H1 (cell line): ENCODE measurements around the gene ALOX5. TPM values are rescaled to one million over a fixed set of nuclear protein-coding genes. Genes with fewer than 3 reads are reported as not detected.
"Not testable (repeated sequence)": the region's sequence is repeated elsewhere in the genome, so short reads cannot be mapped to it uniquely, and the experiment has no call there.

ENCODE experiments used
- CTCF ChIA-PET: fragments of 300-600 bp; sonication (Branson Sonifier 250); formaldehyde crosslinking; loops from one replicate; lab custom pipeline; 2021; ENCODE audit not compliant: partially characterized antibody; lab: Charles Lee
- POLR2A ChIA-PET: fragments of 300-600 bp; sonication (Branson Sonifier 250); formaldehyde crosslinking; loops from one replicate; lab custom pipeline; 2021; ENCODE audit warnings: inconsistent platforms; ENCODE audit not compliant: partially characterized antibody; lab: Charles Lee
- DNase-seq, 2 experiments: peaks; one replicate each; pipeline versions ENCODE4 v3.0.0 to v3.0.0-alpha.2; 2010 to 2022; ENCODE audit warnings: low spot score in 2 of 2, low read depth in 1 of 2, mixed read lengths in 1 of 2
- FAIRE-seq: peaks from 2 replicates; lab custom pipeline; 2011; peaks lifted over from hg19 to GRCh38; lab: Jason Lieb, UNC
- H2AFZ ChIP-seq: 2 replicates; pipeline ENCODE4 v1.8.1; 2012; ENCODE audit warnings: low read length, inconsistent platforms
- H2AK5ac ChIP-seq: 2 replicates; pipeline ENCODE4 v1.6.1; 2013; ENCODE audit warnings: low read depth, low read length
- H2BK120ac ChIP-seq: replicated peaks from 2 replicates; pipeline ENCODE3; 2013; ENCODE audit warnings: low read depth, low read length, inconsistent platforms
- H2BK12ac ChIP-seq: 2 replicates; pipeline ENCODE4 v1.6.1; 2013; ENCODE audit warnings: low read depth, low read length
- H2BK15ac ChIP-seq: 2 replicates; pipeline ENCODE4 v1.6.1; 2013; ENCODE audit warnings: low read length
- H2BK20ac ChIP-seq: 2 replicates; pipeline ENCODE4 v1.6.1; 2013; ENCODE audit warnings: low read length
- H2BK5ac ChIP-seq: 2 replicates; pipeline ENCODE4 v1.6.1; 2013; ENCODE audit warnings: low read depth, low read length
- H3K14ac ChIP-seq: 2 replicates; pipeline ENCODE4 v1.6.1; 2013; ENCODE audit warnings: inconsistent platforms; ENCODE audit not compliant: insufficient read length
- H3K18ac ChIP-seq: 2 replicates; pipeline ENCODE4 v1.6.1; 2013; ENCODE audit warnings: low read length; ENCODE audit errors: extremely low read depth
- H3K23ac ChIP-seq: 2 replicates; pipeline ENCODE4 v1.6.1; 2013; ENCODE audit warnings: inconsistent platforms; ENCODE audit not compliant: insufficient read length
- H3K23me2 ChIP-seq: 2 replicates; pipeline ENCODE4 v1.6.1; 2013; ENCODE audit warnings: low read depth, low read length
- H3K27ac ChIP-seq: 2 replicates; pipeline ENCODE4 v1.6.1; 2011; ENCODE audit warnings: low read depth, low read length, inconsistent platforms
- H3K27me3 ChIP-seq, 4 experiments: replicated peaks in 1 of 4; 1 replicate in 1 of 4; 2 replicates in 3 of 4; pipeline versions ENCODE4 v1.6.1 to v1.8.1; 2011 to 2013; ENCODE audit warnings: low read length in 3 of 4, mild to moderate bottlenecking in 3 of 4, inconsistent platforms in 2 of 4, mixed read lengths in 2 of 4, moderate library complexity in 1 of 4; ENCODE audit not compliant: control insufficient read depth in 3 of 4, insufficient read depth in 3 of 4; ENCODE audit errors: extremely low read depth in 1 of 4
- H3K36me3 ChIP-seq, 4 experiments: 2 replicates each; pipeline versions ENCODE4 v1.6.1 to v1.8.1; 2011 to 2013; ENCODE audit warnings: mild to moderate bottlenecking in 4 of 4, low read length in 3 of 4, moderate library complexity in 2 of 4, control low read depth in 1 of 4, inconsistent platforms in 1 of 4; ENCODE audit not compliant: insufficient read depth in 4 of 4, control insufficient read depth in 2 of 4
- H3K4ac ChIP-seq: replicated peaks from 2 replicates; pipeline ENCODE3; 2013; ENCODE audit warnings: low read length, low read depth, mixed read lengths, inconsistent platforms; ENCODE audit not compliant: insufficient read length
- H3K4me1 ChIP-seq, 4 experiments: replicated peaks in 1 of 4; 1 replicate in 1 of 4; 2 replicates in 3 of 4; pipeline versions ENCODE4 v1.6.1 to v1.8.1; 2011 to 2013; ENCODE audit warnings: low read length in 3 of 4, inconsistent platforms in 2 of 4, mixed read lengths in 1 of 4; ENCODE audit not compliant: insufficient read depth in 4 of 4, control insufficient read depth in 3 of 4
- H3K4me2 ChIP-seq, 2 experiments: 2 replicates each; pipeline versions ENCODE4 v1.6.1 to v1.8.1; 2011 to 2013; ENCODE audit warnings: low read depth in 2 of 2, low read length in 2 of 2, control low read depth in 1 of 2, inconsistent platforms in 1 of 2, mild to moderate bottlenecking in 1 of 2; ENCODE audit not compliant: insufficient read depth in 1 of 2
- H3K4me3 ChIP-seq, 4 experiments: fragments of 200-600, 300-600 bp in 1 of 4; sonication (generic), shearing (Covaris generic), sonication (Bioruptor Twin) in 1 of 4; 2 replicates each; pipeline versions ENCODE4 v1.5.1 to v1.8.1; 2011 to 2016; ENCODE audit warnings: low read length in 4 of 4, low read depth in 3 of 4, control low read depth in 2 of 4, inconsistent platforms in 2 of 4, mild to moderate bottlenecking in 2 of 4, mixed read lengths in 1 of 4, moderate library complexity in 1 of 4; ENCODE audit not compliant: insufficient read depth in 2 of 4; ENCODE audit errors: extremely low read depth in 1 of 4
- H3K56ac ChIP-seq: replicated peaks from 2 replicates; pipeline ENCODE3; 2013; ENCODE audit warnings: low read depth, mild to moderate bottlenecking, mixed read lengths, low read length, inconsistent platforms; ENCODE audit not compliant: insufficient read length
- H3K79me1 ChIP-seq: 2 replicates; pipeline ENCODE4 v1.6.1; 2013; ENCODE audit warnings: low read depth, low read length, control low read depth
- H3K79me2 ChIP-seq, 2 experiments: 2 replicates each; pipeline versions ENCODE4 v1.6.1 to v1.8.1; 2012 to 2013; ENCODE audit warnings: low read length in 2 of 2, mild to moderate bottlenecking in 2 of 2, inconsistent platforms in 1 of 2; ENCODE audit not compliant: insufficient read depth in 2 of 2, control insufficient read depth in 1 of 2
- H3K9ac ChIP-seq, 4 experiments: replicated peaks in 1 of 4; 1 replicate in 1 of 4; 2 replicates in 3 of 4; pipeline versions ENCODE4 v1.6.1 to v1.8.1; 2011 to 2013; ENCODE audit warnings: low read depth in 3 of 4, low read length in 3 of 4, control low read depth in 2 of 4, mild to moderate bottlenecking in 2 of 4, moderate library complexity in 2 of 4, inconsistent platforms in 1 of 4; ENCODE audit errors: extremely low read depth in 1 of 4
- H3K9me3 ChIP-seq, 2 experiments: 2 replicates each; pipeline versions ENCODE4 v1.6.1 to v1.8.1; 2012 to 2013; ENCODE audit warnings: mild to moderate bottlenecking in 2 of 2, moderate library complexity in 2 of 2, control low read depth in 1 of 2, inconsistent platforms in 1 of 2, low read depth in 1 of 2, low read length in 1 of 2, mixed read lengths in 1 of 2; ENCODE audit not compliant: insufficient read depth in 2 of 2
- H4K20me1 ChIP-seq, 2 experiments: replicated peaks in 1 of 2; 2 replicates each; pipeline versions ENCODE3 to v1.8.1; 2011 to 2013; ENCODE audit warnings: inconsistent platforms in 2 of 2, low read length in 2 of 2, mild to moderate bottlenecking in 1 of 2; ENCODE audit not compliant: insufficient read depth in 2 of 2, control insufficient read depth in 1 of 2
- H4K5ac ChIP-seq: 2 replicates; pipeline ENCODE4 v1.6.1; 2013; ENCODE audit warnings: low read length, low read depth, mixed read lengths, inconsistent platforms; ENCODE audit not compliant: insufficient read length
- H4K8ac ChIP-seq: 2 replicates; pipeline ENCODE4 v1.8.0; 2013; ENCODE audit warnings: mild to moderate bottlenecking, moderate library complexity, low read length, inconsistent platforms; ENCODE audit not compliant: insufficient read depth; ENCODE audit errors: extremely low read depth
- H4K91ac ChIP-seq: replicated peaks from 2 replicates; pipeline ENCODE3; 2013; ENCODE audit warnings: low read length, mixed read lengths, inconsistent platforms; ENCODE audit not compliant: insufficient read length
- BACH1 ChIP-seq: IDR thresholded peaks from 2 replicates; pipeline ENCODE4 v1.6.1; 2012; ENCODE audit warnings: low read length, improper control_type of control experiment
- CHD2 ChIP-seq: IDR thresholded peaks from 2 replicates; pipeline ENCODE4 v1.6.1; 2012; ENCODE audit warnings: low read length, improper control_type of control experiment
- JUN ChIP-seq: IDR thresholded peaks from 2 replicates; pipeline ENCODE4 v1.6.1; 2011; ENCODE audit warnings: low read depth, mild to moderate bottlenecking, improper control_type of control experiment, low read length
- RFX5 ChIP-seq: IDR thresholded peaks from 2 replicates; pipeline ENCODE4 v1.6.1; 2011; ENCODE audit warnings: low read depth, low read length, improper control_type of control experiment, borderline replicate concordance
- SIN3A ChIP-seq, 2 experiments: IDR thresholded peaks in 1 of 2; conservative IDR thresholded peaks in 1 of 2; 2 replicates each; pipeline ENCODE4 v1.6.1; 2011 to 2012; ENCODE audit warnings: low read length in 2 of 2, improper control_type of control experiment in 1 of 2, low read depth in 1 of 2, mild to moderate bottlenecking in 1 of 2
- USF2 ChIP-seq: IDR thresholded peaks from 2 replicates; pipeline ENCODE4 v1.6.1; 2011; ENCODE audit warnings: low read length, improper control_type of control experiment
- ZNF274 ChIP-seq: IDR thresholded peaks from 2 replicates; pipeline ENCODE4 v1.7.0; 2012; ENCODE audit warnings: low read length, borderline replicate concordance; ENCODE audit errors: extremely low read depth
- WGBS, 2 experiments: shearing (Covaris generic) in 1 of 2; methylation state at CpG; one replicate each; pipeline versions ENCODE4 v1.1.6 to v1.1.7; 2013 to 2015; ENCODE audit warnings: low lambda C conversion rate in 2 of 2, mixed read lengths in 2 of 2, inconsistent platforms in 1 of 2, low coverage in 1 of 2, missing lambda C conversion rate in 1 of 2; ENCODE audit not compliant: insufficient replicate concordance in 2 of 2, insufficient coverage in 1 of 2, insufficient read length in 1 of 2; ENCODE audit errors: extremely low coverage in 1 of 2, missing lambda C conversion rate in 1 of 2; 5-methylcytosine and 5-hydroxymethylcytosine counted together
- polyA plus RNA-seq, 7 experiments: library from polyadenylated mRNA; depleted of rRNA in 3 of 7; stranded (reverse) in 5 of 7; unstranded in 2 of 7; fragments of >200 nt in 5 of 7; fragments of 200-250 nt in 2 of 7; gene quantifications; 1 replicate in 5 of 7; 2 replicates in 1 of 7; 4 replicates in 1 of 7; pipeline versions ENCODE4 v1.2.1 to v1.2.3, GENCODE V29; 2011 to 2013; ENCODE audit warnings: missing spikeins in 2 of 7, mixed read lengths in 2 of 7
- total RNA-seq: library from RNA; stranded (reverse); fragmentation: NEBNext Ultra II Directional; extraction: Animal tissue kit (Norgen Biotek cat#: 25700); gene quantifications from 2 replicates; pipeline ENCODE4 v1.2.1, GENCODE V29; 2021

ALOX5 gene
- total and polyA plus RNA-seq, 2 of the 8 experiments (the other 6 are each of a cell fraction or from before 2014, with no cell fraction given), result 1.6 to 3.8 TPM

GRCh38 chr10:45339894-45340293 lies 34.1 kb upstream of the ALOX5 start (continued):
- TF ChIP-seq USF2, result no peak
- TF ChIP-seq CHD2, result no peak
- TF ChIP-seq RFX5, result no peak
- TF ChIP-seq JUN, result no peak
- no peak for TF ChIP-seq BACH1
- no peak for TF ChIP-seq SIN3A (conservative IDR thresholded peaks at IDR 0.05 in 1 of 2, IDR thresholded peaks at IDR 0.05 in 1 of 2; ENCODE audit: low read depth in 1 of 2, low read length in 2 of 2)
- no peak for TF ChIP-seq ZNF274

DNA sequence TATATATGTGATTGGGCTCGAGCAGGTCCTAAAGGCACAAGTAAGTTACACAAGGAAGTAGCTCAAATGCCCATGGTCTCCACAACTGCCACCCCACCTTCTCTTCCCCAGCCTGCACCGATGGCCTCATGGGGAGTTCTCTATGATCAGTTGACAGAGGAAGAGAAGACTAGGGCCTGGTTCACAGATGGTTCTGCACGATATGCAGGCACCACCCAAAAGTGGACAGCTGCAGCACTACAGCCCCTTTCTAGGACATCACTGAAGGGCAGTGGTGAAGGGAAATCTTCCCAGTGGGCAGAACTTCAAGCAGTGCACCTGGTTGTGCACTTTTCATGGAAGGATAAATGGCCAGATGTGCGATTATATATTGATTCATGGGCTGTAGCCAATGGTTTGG lies 33.6 kb upstream of the ALOX5 start:
- H3K4me1 ChIP-seq, H3K79me2 ChIP-seq, H2BK20ac ChIP-seq, FAIRE-seq, H3K36me3 ChIP-seq, H4K91ac ChIP-seq, H4K8ac ChIP-seq, H2AFZ ChIP-seq, H2BK5ac ChIP-seq, POLR2A ChIA-PET, H2BK120ac ChIP-seq, H4K5ac ChIP-seq, H3K23me2 ChIP-seq, H3K4me2 ChIP-seq, CTCF ChIA-PET, H3K4ac ChIP-seq, H4K20me1 ChIP-seq, H2AK5ac ChIP-seq, H2BK15ac ChIP-seq, H3K27ac ChIP-seq, H3K18ac ChIP-seq, H2BK12ac ChIP-seq, H3K4me3 ChIP-seq, H3K56ac ChIP-seq, H3K9ac ChIP-seq, H3K14ac ChIP-seq, H3K79me1 ChIP-seq, H3K27me3 ChIP-seq, H3K23ac ChIP-seq, DNase-seq: not testable (repeated sequence)
- H3K9me3 ChIP-seq, result peaks cover 5 to 14% of the 10 kb centered on the region in 2 experiments; a peak in 2 of 4 replicates
- WGBS, 2 experiments, result 86% methylated on average over 4 of the region's 4 CpGs; no CpG with 5 or more reads in 1 of the 2 experiments
